Ectodermal cell (in vitro differentiated cells): ENCODE data around the gene ZIC1.
A peak's percentile ranks its signal among the peaks of the same experiment; 100 is the strongest.

Source experiments
- H3K27ac ChIP-seq: 2 replicates; pipeline ENCODE4 v1.7.0; 2013; ENCODE audit warnings: mild to moderate bottlenecking, low read depth, low read length; ENCODE audit not compliant: insufficient read depth, poor library complexity, severe bottlenecking
- H3K27me3 ChIP-seq: 2 replicates; pipeline ENCODE4 v1.7.0; 2013; ENCODE audit warnings: mild to moderate bottlenecking, low read length; ENCODE audit not compliant: insufficient read depth, control insufficient read depth, poor library complexity, severe bottlenecking
- H3K36me3 ChIP-seq: one replicate; pipeline ENCODE4 v1.7.0; 2013; ENCODE audit warnings: low read length; ENCODE audit not compliant: control insufficient read depth, insufficient read depth
- H3K4me1 ChIP-seq: one replicate; pipeline ENCODE4 v1.7.0; 2013; ENCODE audit warnings: low read length; ENCODE audit not compliant: control insufficient read depth, insufficient read depth
- H3K4me3 ChIP-seq: 2 replicates; pipeline ENCODE4 v1.7.0; 2013; ENCODE audit warnings: low read depth, low read length, control low read depth; ENCODE audit not compliant: insufficient read depth
- H3K9me3 ChIP-seq: 2 replicates; pipeline ENCODE4 v1.7.0; 2013; ENCODE audit warnings: mild to moderate bottlenecking, low read length, moderate library complexity; ENCODE audit not compliant: control insufficient read depth
- whole genome bisulfite sequencing, 2 experiments: methylation state at CpG; one replicate each; pipeline ENCODE4 v1.1.7; 2013; ENCODE audit warnings: missing lambda C conversion rate in 2 of 2; 5-methylcytosine and 5-hydroxymethylcytosine counted together

ZIC1 gene

DNA sequence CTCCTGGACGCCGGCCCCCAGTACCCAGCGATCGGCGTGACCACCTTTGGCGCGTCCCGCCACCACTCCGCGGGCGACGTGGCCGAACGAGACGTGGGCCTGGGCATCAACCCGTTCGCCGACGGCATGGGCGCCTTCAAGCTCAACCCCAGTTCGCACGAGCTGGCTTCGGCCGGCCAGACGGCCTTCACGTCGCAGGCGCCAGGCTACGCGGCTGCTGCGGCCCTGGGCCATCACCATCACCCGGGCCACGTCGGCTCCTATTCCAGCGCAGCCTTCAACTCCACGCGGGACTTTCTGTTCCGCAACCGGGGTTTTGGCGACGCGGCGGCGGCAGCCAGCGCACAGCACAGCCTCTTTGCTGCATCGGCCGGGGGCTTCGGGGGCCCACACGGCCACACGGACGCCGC is 956 bp downstream of the ZIC1 start:
- H3K4me3 ChIP-seq: peak overlapping the region; percentile 49

DNA sequence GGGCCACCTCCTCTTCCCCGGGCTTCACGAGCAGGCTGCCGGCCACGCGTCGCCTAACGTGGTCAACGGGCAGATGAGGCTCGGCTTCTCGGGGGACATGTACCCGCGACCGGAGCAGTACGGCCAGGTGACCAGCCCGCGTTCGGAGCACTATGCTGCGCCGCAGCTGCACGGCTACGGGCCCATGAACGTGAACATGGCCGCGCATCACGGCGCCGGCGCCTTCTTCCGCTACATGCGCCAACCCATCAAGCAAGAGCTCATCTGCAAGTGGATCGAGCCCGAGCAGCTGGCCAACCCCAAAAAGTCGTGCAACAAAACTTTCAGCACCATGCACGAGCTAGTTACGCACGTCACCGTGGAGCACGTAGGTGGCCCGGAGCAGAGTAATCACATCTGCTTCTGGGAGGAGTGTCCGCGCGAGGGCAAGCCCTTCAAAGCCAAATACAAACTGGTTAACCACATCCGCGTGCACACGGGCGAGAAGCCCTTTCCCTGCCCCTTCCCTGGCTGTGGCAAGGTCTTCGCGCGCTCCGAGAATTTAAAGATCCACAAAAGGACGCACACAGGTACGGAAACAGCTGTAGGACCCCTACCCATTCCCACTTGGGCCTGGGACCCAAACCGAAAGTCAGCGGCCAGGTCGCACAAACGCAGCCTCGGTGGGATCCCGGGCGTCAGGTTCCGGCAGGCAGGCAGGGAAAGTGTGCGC is 1.5 kb downstream of the ZIC1 start:
- 1% methylated on average over 60 to 61 of the region's 61 CpGs for WGBS, 2 experiments
- no peaks in the 10 kb centered on the region for H3K36me3 ChIP-seq
- no peaks in the 10 kb centered on the region for H3K9me3 ChIP-seq
- peaks cover 27% of the 10 kb centered on the region for H3K4me1 ChIP-seq
- peaks cover 99% of the 10 kb centered on the region for H3K27me3 ChIP-seq
- H3K27ac ChIP-seq: no peak overlapping the region
- H3K4me3 ChIP-seq: peak overlapping the region; percentile 49

More for the DNA sequence above, 956 bp downstream of the ZIC1 start:
- Histone ChIP-seq H3K27me3 (peaks cover 99% of the 10 kb centered on the region), H3K4me1 (peaks cover 33% of the 10 kb centered on the region), H3K36me3 (no peaks in the 10 kb centered on the region), H3K27ac (no peak overlapping the region), H3K9me3 (no peaks in the 10 kb centered on the region)
- 1% methylated on average over 52 of the region's 52 CpGs for WGBS, 2 experiments

GRCh38 chr3:147411238-147411814 is 2.2 kb downstream of the ZIC1 start:
- Histone ChIP-seq H3K27ac (no peak overlapping the region), H3K36me3 (no peaks in the 10 kb centered on the region), H3K9me3 (no peaks in the 10 kb centered on the region), H3K27me3 (peaks cover 99% of the 10 kb centered on the region), H3K4me3 (peak overlapping the region; percentile 49), H3K4me1 (peaks cover 21% of the 10 kb centered on the region)
- WGBS, 2 experiments: 1 to 3% methylated on average over 12 to 14 of the region's 14 CpGs

DNA sequence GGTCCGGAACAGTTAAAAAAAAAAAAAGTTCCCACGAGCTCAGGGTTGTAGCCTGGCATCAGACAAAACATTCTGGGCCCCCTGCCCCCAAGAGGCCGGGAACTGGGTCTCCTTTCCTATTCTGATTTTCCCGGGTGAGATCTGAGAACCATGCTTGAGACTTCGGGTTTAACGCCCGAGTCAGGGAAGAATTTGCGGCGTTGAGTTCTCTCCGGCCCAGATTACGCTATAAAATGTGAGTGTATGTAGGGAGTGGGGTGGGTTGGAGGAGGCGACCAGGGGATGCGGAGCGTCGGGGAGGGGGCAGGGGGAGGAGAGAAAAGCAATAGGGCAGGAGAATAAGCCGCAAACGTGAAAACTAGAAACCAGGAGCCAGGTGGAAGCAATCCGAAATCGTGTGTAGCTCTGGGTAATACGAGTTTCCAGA is 2.7 kb downstream of the ZIC1 start:
- 1% methylated on average over 19 of the region's 20 CpGs for WGBS, 2 experiments
- H3K27me3 ChIP-seq: peaks cover 99% of the 10 kb centered on the region
- H3K27ac ChIP-seq: no peak overlapping the region
- H3K36me3 ChIP-seq: no peaks in the 10 kb centered on the region
- no peaks in the 10 kb centered on the region for H3K9me3 ChIP-seq
- peak overlapping the region; percentile 49 for H3K4me3 ChIP-seq
- peaks cover 18% of the 10 kb centered on the region for H3K4me1 ChIP-seq

GRCh38 chr3:147412261-147412916 is 3.2 kb downstream of the ZIC1 start:
- Histone ChIP-seq H3K36me3 (no peaks in the 10 kb centered on the region), H3K4me1 (peaks cover 15% of the 10 kb centered on the region), H3K27ac (no peak overlapping the region), H3K9me3 (no peaks in the 10 kb centered on the region), H3K4me3 (peak overlapping the region; percentile 49), H3K27me3 (peaks cover 99% of the 10 kb centered on the region)
- WGBS, 2 experiments: 0 to 1% methylated on average over 32 of the region's 32 CpGs

- H3K36me3 ChIP-seq: no peaks in the 10 kb centered on the region
- WGBS, 2 experiments: 1% methylated on average over 37 of the region's 37 CpGs
- H3K27me3 ChIP-seq: peaks cover 99% of the 10 kb centered on the region
- no peaks in the 10 kb centered on the region for H3K9me3 ChIP-seq
- peak overlapping the region; percentile 49 for H3K4me3 ChIP-seq
- peaks cover 7% of the 10 kb centered on the region for H3K4me1 ChIP-seq
- H3K27ac ChIP-seq: no peak overlapping the region
Observed at GRCh38 chr3:147412917-147413685, 3.9 kb downstream of the ZIC1 start.

- Histone ChIP-seq H3K4me3 (peak overlapping the region; percentile 49), H3K4me1 (peaks cover under 1% of the 10 kb centered on the region), H3K27me3 (peaks cover 99% of the 10 kb centered on the region), H3K36me3 (no peaks in the 10 kb centered on the region), H3K27ac (no peak overlapping the region), H3K9me3 (no peaks in the 10 kb centered on the region)
- 1 to 3% methylated on average over 14 to 19 of the region's 24 CpGs for WGBS, 2 experiments
Observed at GRCh38 chr3:147413686-147414389, 4.7 kb downstream of the ZIC1 start.

DNA sequence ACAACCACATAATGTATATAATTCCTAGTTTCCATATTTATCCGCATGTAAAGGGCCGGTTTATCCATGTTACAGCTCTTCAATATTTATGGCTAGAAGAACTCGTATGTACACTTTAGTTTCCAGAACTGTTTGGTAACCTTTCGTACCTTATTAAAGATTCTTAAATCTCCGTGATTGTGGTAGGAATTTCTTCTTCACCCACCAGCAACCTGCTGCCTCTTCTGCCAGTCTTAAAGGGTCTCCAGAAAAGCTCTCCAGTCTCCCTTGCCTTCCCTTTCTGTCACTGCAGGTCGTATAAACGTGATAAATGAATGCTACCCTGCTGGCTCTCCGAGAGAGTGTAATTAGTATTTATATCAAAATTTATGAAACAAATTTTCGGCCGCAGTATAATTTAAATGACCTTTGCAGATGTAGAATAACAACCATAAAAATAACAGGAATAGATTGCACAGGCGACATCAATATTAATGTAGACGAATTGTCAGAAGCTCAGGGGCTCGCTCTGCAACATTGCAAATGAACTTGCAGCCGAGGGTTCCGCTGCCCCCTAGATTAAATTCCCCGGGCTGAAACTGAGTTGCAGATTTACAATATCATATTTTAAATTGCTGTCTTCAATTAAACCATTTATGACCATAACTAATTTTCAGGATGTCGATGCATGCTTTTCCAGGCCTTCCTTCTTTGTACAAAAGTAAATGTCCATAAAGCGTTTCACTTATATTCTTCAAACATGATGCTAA is 5.4 kb downstream of the ZIC1 start:
- peak overlapping the region; percentile 4 for H3K4me3 ChIP-seq
- H3K9me3 ChIP-seq: no peaks in the 10 kb centered on the region
- no peaks in the 10 kb centered on the region for H3K36me3 ChIP-seq
- WGBS, 2 experiments: 7 to 24% methylated on average over 12 to 14 of the region's 18 CpGs
- H3K27me3 ChIP-seq: peaks cover 100% of the 10 kb centered on the region
- no peak overlapping the region for H3K27ac ChIP-seq
- peaks cover 6% of the 10 kb centered on the region for H3K4me1 ChIP-seq

- H3K4me3 ChIP-seq: no peak overlapping the region
- peaks cover 13% of the 10 kb centered on the region for H3K4me1 ChIP-seq
- WGBS, 2 experiments: 4 to 5% methylated on average over 5 to 6 of the region's 6 CpGs
- no peak overlapping the region for H3K27ac ChIP-seq
- H3K36me3 ChIP-seq: no peaks in the 10 kb centered on the region
- H3K27me3 ChIP-seq: peaks cover 100% of the 10 kb centered on the region
- H3K9me3 ChIP-seq: no peaks in the 10 kb centered on the region
Observed at GRCh38 chr3:147415286-147415685, 6.1 kb downstream of the ZIC1 start.
